GM12875 (cell line): ENCODE measurements around the gene NOLC1.

ENCODE experiments used
- H3K4me3 ChIP-seq: one replicate; pipeline ENCODE4 v1.5.1; 2011; ENCODE audit warnings: low read depth, low read length, control low read depth
- CTCF ChIP-seq: IDR thresholded peaks from 2 replicates; pipeline ENCODE4 v1.5.1; 2011; ENCODE audit warnings: low read depth, mild to moderate bottlenecking, control low read depth, inconsistent platforms, low read length, moderate library complexity, borderline replicate concordance; ENCODE audit not compliant: insufficient read depth

The NOLC1 gene

GRCh38 chr10:102118867-102119266, 33.3 kb upstream of the NOLC1 start:
- no peak for TF ChIP-seq CTCF
- peak overlapping the region; percentile 80 for H3K4me3 ChIP-seq

GRCh38 chr10:102119417-102120141, 32.6 kb upstream of the NOLC1 start:
- H3K4me3 ChIP-seq = peak overlapping the region; percentile 80
- TF ChIP-seq CTCF = no peak

GRCh38 chr10:102120142-102120990, 31.8 kb upstream of the NOLC1 start, which contains the start of gene LDB1:
Gene LDB1, minus strand, starts transcription at chr10:102120368. Its CDS starts 258 bp downstream, at chr10:102120110.
- TF ChIP-seq CTCF = no peak
- H3K4me3 ChIP-seq = peak within 1 kb of the TSS; percentile 80

GRCh38 chr10:102120991-102121738, 31.0 kb upstream of the NOLC1 start:
- TF ChIP-seq CTCF = no peak
- H3K4me3 ChIP-seq = peak overlapping the region; percentile 80

GRCh38 chr10:102121739-102122372, 30.3 kb upstream of the NOLC1 start:
- no peak for TF ChIP-seq CTCF
- H3K4me3 ChIP-seq = no peak overlapping the region

- TF ChIP-seq CTCF = no peak
- H3K4me3 ChIP-seq = no peak overlapping the region
These were observed 29.7 kb upstream of the NOLC1 start for GRCh38 chr10:102122450-102122849.
